ENCODE data around the gene PFN3. TPM values are rescaled to one million over a fixed set of nuclear protein-coding genes. Genes with fewer than 3 reads are reported as not detected.
A peak's percentile ranks its signal among the peaks of the same experiment; 100 is the strongest.

The PFN3 gene
- total RNA-seq, 1 donor from 2014 or later: not detected

DNA sequence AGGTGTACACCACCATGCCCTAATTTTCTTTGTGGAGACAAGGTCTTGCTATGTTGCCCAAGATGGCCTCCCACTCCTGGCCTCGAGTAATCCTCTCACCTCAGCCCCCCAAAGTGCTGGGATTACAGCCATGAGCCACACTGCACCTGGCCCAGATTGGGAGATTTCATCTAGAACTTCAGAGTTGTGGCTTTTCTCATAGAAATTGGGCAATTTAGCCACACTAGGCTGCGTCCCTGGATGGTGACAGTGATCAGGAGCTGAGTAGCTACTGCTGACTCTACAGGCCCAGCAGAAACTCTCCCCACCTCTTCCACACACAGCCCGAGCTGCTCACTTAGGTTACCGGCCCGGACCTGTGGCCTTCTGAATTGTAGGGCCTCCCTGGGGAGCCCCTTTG, 7.7 kb downstream of the PFN3 start:
- Histone ChIP-seq H3K4me3 (ENCODE audit: insufficient read depth, low read depth, low read length) (no peak overlapping the region), H3K4me1 (ENCODE audit: insufficient read depth, low read length) (peaks cover 19% of the 10 kb centered on the region), H4K20me1 (ENCODE audit: insufficient read depth, low read length) (peaks cover 17% of the 10 kb centered on the region), H3K27me3 (ENCODE audit: insufficient read depth, low read length) (peaks cover 6% of the 10 kb centered on the region), H3K36me3 (ENCODE audit: insufficient read depth, low read length) (no peaks in the 10 kb centered on the region), H3K4me2 (ENCODE audit: low read length) (no peak overlapping the region), H3K27ac (ENCODE audit: low read depth, low read length) (no peak overlapping the region), H3K9ac (ENCODE audit: low read length) (no peak overlapping the region), H2AFZ (ENCODE audit: low read depth, low read length) (no peak overlapping the region), H3K79me2 (ENCODE audit: insufficient read depth, low read length) (no peaks in the 10 kb centered on the region), H3K9me3 (ENCODE audit: insufficient read depth, low read depth, low read length) (no peaks in the 10 kb centered on the region)
- H3K4me3 Mint-ChIP-seq (ENCODE audit: unreplicated experiment): no peak overlapping the region
- no peak for FAIRE-seq
- no peak for DNase-seq (ENCODE audit: low read depth)
- H3K27me3 Mint-ChIP-seq (ENCODE audit: low read depth, unreplicated experiment): peaks cover 42% of the 10 kb centered on the region
- H3K36me3 Mint-ChIP-seq (ENCODE audit: low read depth, unreplicated experiment): no peaks in the 10 kb centered on the region
- H3K9me3 Mint-ChIP-seq (ENCODE audit: unreplicated experiment): peaks cover 1% of the 10 kb centered on the region
- H3K4me1 Mint-ChIP-seq (ENCODE audit: low read depth, unreplicated experiment): peaks cover 23% of the 10 kb centered on the region
- TF ChIP-seq, protein P1, sequence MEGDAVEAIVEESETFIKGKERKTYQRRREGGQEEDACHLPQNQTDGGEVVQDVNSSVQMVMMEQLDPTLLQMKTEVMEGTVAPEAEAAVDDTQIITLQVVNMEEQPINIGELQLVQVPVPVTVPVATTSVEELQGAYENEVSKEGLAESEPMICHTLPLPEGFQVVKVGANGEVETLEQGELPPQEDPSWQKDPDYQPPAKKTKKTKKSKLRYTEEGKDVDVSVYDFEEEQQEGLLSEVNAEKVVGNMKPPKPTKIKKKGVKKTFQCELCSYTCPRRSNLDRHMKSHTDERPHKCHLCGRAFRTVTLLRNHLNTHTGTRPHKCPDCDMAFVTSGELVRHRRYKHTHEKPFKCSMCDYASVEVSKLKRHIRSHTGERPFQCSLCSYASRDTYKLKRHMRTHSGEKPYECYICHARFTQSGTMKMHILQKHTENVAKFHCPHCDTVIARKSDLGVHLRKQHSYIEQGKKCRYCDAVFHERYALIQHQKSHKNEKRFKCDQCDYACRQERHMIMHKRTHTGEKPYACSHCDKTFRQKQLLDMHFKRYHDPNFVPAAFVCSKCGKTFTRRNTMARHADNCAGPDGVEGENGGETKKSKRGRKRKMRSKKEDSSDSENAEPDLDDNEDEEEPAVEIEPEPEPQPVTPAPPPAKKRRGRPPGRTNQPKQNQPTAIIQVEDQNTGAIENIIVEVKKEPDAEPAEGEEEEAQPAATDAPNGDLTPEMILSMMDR (IDR thresholded peaks at IDR 0.05; ENCODE audit: insufficient read depth, low read depth, low read length): no peak
- TF ChIP-seq EZH2 (IDR thresholded peaks at IDR 0.05; ENCODE audit: insufficient read depth, low read length): no peak
- no peak overlapping the region for H3K27ac Mint-ChIP-seq (ENCODE audit: unreplicated experiment)

- TF ChIP-seq, protein P1 (IDR thresholded peaks at IDR 0.05; ENCODE audit: insufficient read depth, low read depth, low read length): peak; percentile 94
- TF ChIP-seq EZH2 (IDR thresholded peaks at IDR 0.05; ENCODE audit: insufficient read depth, low read length): no peak
- Mint-ChIP-seq H3K36me3 (ENCODE audit: low read depth, unreplicated experiment) (no peaks in the 10 kb centered on the region), H3K27ac (ENCODE audit: unreplicated experiment) (peak overlapping the region; percentile 86), H3K4me1 (ENCODE audit: low read depth, unreplicated experiment) (peaks cover 23% of the 10 kb centered on the region), H3K9me3 (ENCODE audit: unreplicated experiment) (peaks cover 1% of the 10 kb centered on the region), H3K4me3 (ENCODE audit: unreplicated experiment) (peak overlapping the region; percentile 54), H3K27me3 (ENCODE audit: low read depth, unreplicated experiment) (peaks cover 34% of the 10 kb centered on the region)
- Histone ChIP-seq H3K4me1 (ENCODE audit: insufficient read depth, low read length) (peaks cover 19% of the 10 kb centered on the region), H3K4me3 (ENCODE audit: insufficient read depth, low read depth, low read length) (no peak overlapping the region), H3K79me2 (ENCODE audit: insufficient read depth, low read length) (no peaks in the 10 kb centered on the region), H2AFZ (ENCODE audit: low read depth, low read length) (peak overlapping the region; percentile 64), H3K27ac (ENCODE audit: low read depth, low read length) (no peak overlapping the region), H3K9me3 (ENCODE audit: insufficient read depth, low read depth, low read length) (no peaks in the 10 kb centered on the region), H3K27me3 (ENCODE audit: insufficient read depth, low read length) (no peaks in the 10 kb centered on the region), H3K9ac (ENCODE audit: low read length) (peak overlapping the region; percentile 53), H4K20me1 (ENCODE audit: insufficient read depth, low read length) (peaks cover 17% of the 10 kb centered on the region), H3K4me2 (ENCODE audit: low read length) (peak overlapping the region; percentile 77), H3K36me3 (ENCODE audit: insufficient read depth, low read length) (no peaks in the 10 kb centered on the region)
- no peak for FAIRE-seq
- peak; percentile 54 for DNase-seq (ENCODE audit: low read depth)
Observed at GRCh38 chr5:177390363-177391300, 9.8 kb downstream of the PFN3 start.

All from astrocyte (in vitro differentiated cells and primary cell).